WTC11 (cell line): ENCODE measurements around the gene SRCIN1. TPM values are rescaled to one million over a fixed set of nuclear protein-coding genes. Genes with fewer than 3 reads are reported as not detected.

ENCODE experiments used
- ATAC-seq: fragments of 200-7000 bp; cut with Tn5 transposase; 2 replicates; pipeline ENCODE4 v1.10.0; 2021; ENCODE audit warnings: mild to moderate bottlenecking, moderate library complexity
- CTCF ChIA-PET: fragments of 300-600 bp; sonication (Branson Sonifier 250); formaldehyde crosslinking; loops from one replicate; lab custom pipeline; 2021; ENCODE audit warnings: antibody characterized with exemption; lab: Charles Lee
- POLR2A ChIA-PET: fragments of 350-600 bp; sonication (Branson Sonifier 250); formaldehyde crosslinking; loops from one replicate; lab custom pipeline; 2021; ENCODE audit warnings: antibody characterized with exemption; lab: Charles Lee
- DNase-seq: peaks from one replicate; pipeline ENCODE4 v3.0.0; 2021; ENCODE audit warnings: low spot score
- H3K27ac Mint-ChIP-seq: 2 replicates; pipeline ENCODE4 v1.8.0; 2021; ENCODE audit warnings: mixed read lengths
- H3K27me3 Mint-ChIP-seq: 2 replicates; pipeline ENCODE4 v1.8.0; 2021; ENCODE audit warnings: low read depth, mild to moderate bottlenecking, moderate library complexity, mixed read lengths
- H3K36me3 Mint-ChIP-seq: 2 replicates; pipeline ENCODE4 v1.8.0; 2021; ENCODE audit warnings: mixed read lengths
- H3K4me1 Mint-ChIP-seq: 2 replicates; pipeline ENCODE4 v1.8.0; 2022; ENCODE audit warnings: mixed read lengths
- H3K4me3 Mint-ChIP-seq: 2 replicates; pipeline ENCODE4 v1.8.0; 2021; ENCODE audit warnings: mild to moderate bottlenecking, moderate library complexity, mixed read lengths
- H3K9me3 Mint-ChIP-seq: 2 replicates; pipeline ENCODE4 v1.8.0; 2021; ENCODE audit warnings: mixed read lengths
- AFF4 ChIP-seq: sonication (generic); formaldehyde crosslinking; IDR thresholded peaks from 2 replicates; pipeline ENCODE4 v1.8.1; 2023; ENCODE audit warnings: mild to moderate bottlenecking, missing genetic modification reagents, borderline replicate concordance
- ARID4B ChIP-seq: sonication (generic); formaldehyde crosslinking; IDR thresholded peaks from 2 replicates; pipeline ENCODE4 v1.8.0; 2023; ENCODE audit warnings: missing genetic modification reagents, mild to moderate bottlenecking, borderline replicate concordance
- CREM ChIP-seq: sonication (generic); formaldehyde crosslinking; IDR thresholded peaks from 2 replicates; pipeline ENCODE4 v1.8.1; 2022; ENCODE audit warnings: mild to moderate bottlenecking, missing genetic modification reagents, moderate library complexity
- CTCF ChIP-seq: fragments of 200-600 bp; IDR thresholded peaks from 2 replicates; pipeline ENCODE4 v1.8.0; 2022; ENCODE audit warnings: antibody characterized with exemption
- E2F4 ChIP-seq: sonication (generic); formaldehyde crosslinking; IDR thresholded peaks from 2 replicates; pipeline ENCODE4 v1.8.1; 2022; ENCODE audit warnings: low read depth, mild to moderate bottlenecking, moderate library complexity, missing genetic modification reagents, borderline replicate concordance
- GRHL2 ChIP-seq: fragments of 250-450 bp; sonication (Bioruptor Pico); IDR thresholded peaks from 2 replicates; pipeline ENCODE4 v1.8.0; 2022; ENCODE audit warnings: mild to moderate bottlenecking, moderate library complexity; ENCODE audit not compliant: insufficient replicate concordance, severe bottlenecking
- HMGXB4 ChIP-seq: sonication (generic); formaldehyde crosslinking; IDR thresholded peaks from 2 replicates; pipeline ENCODE4 v1.8.1; 2023; ENCODE audit warnings: mild to moderate bottlenecking, moderate library complexity, missing genetic modification reagents
- JAZF1 ChIP-seq: fragments of 250-450 bp; sonication (Bioruptor Pico); IDR thresholded peaks from 2 replicates; pipeline ENCODE4 v1.9.0; 2021; ENCODE audit warnings: moderate library complexity, mild to moderate bottlenecking, inconsistent platforms
- JUN ChIP-seq: sonication (generic); formaldehyde crosslinking; IDR thresholded peaks from 2 replicates; pipeline ENCODE4 v1.8.0; 2023; ENCODE audit warnings: mild to moderate bottlenecking, missing genetic modification reagents
- NR2C2 ChIP-seq: sonication (generic); formaldehyde crosslinking; IDR thresholded peaks from 2 replicates; pipeline ENCODE4 v1.8.0; 2022; ENCODE audit warnings: mild to moderate bottlenecking, missing genetic modification reagents
- NR3C1 ChIP-seq: sonication (generic); formaldehyde crosslinking; conservative IDR thresholded peaks from 2 replicates; pipeline ENCODE4 v1.8.1; 2023; ENCODE audit warnings: low read depth, mild to moderate bottlenecking, missing genetic modification reagents
- RELA ChIP-seq: sonication (generic); formaldehyde crosslinking; IDR thresholded peaks from 2 replicates; pipeline ENCODE4 v1.8.1; 2022; ENCODE audit warnings: missing genetic modification reagents, mild to moderate bottlenecking, borderline replicate concordance
- SP1 ChIP-seq: sonication (generic); formaldehyde crosslinking; conservative IDR thresholded peaks from 2 replicates; pipeline ENCODE4 v1.8.1; 2022; ENCODE audit warnings: missing genetic modification reagents
- TP53 ChIP-seq: sonication (generic); formaldehyde crosslinking; IDR thresholded peaks from 2 replicates; pipeline ENCODE4 v1.8.1; 2023; ENCODE audit warnings: mild to moderate bottlenecking, missing genetic modification reagents
- ZNF232 ChIP-seq: sonication (generic); formaldehyde crosslinking; IDR thresholded peaks from 2 replicates; pipeline ENCODE4 v1.8.0; 2022; ENCODE audit warnings: mild to moderate bottlenecking, missing genetic modification reagents
- ZNF281 ChIP-seq: sonication (generic); formaldehyde crosslinking; IDR thresholded peaks from 2 replicates; pipeline ENCODE4 v1.8.0; 2023; ENCODE audit warnings: mild to moderate bottlenecking, missing genetic modification reagents
- total RNA-seq: library from RNA; stranded (reverse); gene quantifications from 3 replicates; pipeline ENCODE4 v1.2.3, GENCODE V29; 2021

Gene SRCIN1
- total RNA-seq, 1 experiment from 2014 or later = 17.3 TPM

GRCh38 chr17:38609280-38610031, 3.7 kb upstream of the SRCIN1 start (continued):
- TF ChIP-seq CTCF (0 out of 2 replicates have a peak, but pooled peaks have one; percentile 11), TP53 (CRISPR knock-in tag) (peak; percentile 61; the same call in 1 of the 2 replicates), ZNF281 (CRISPR knock-in tag) (peak; percentile 83)

GRCh38 chr17:38608648-38609047, 2.9 kb upstream of the SRCIN1 start:
- ATAC-seq (no peak), DNase-seq (no peak)
- Mint-ChIP-seq H3K9me3 (peaks cover 13% of the 10 kb centered on the region), H3K4me1 (peaks cover 63% of the 10 kb centered on the region), H3K4me3 (peak overlapping the region; percentile 45), H3K27ac (peak overlapping the region; percentile 92), H3K27me3 (peaks cover 36% of the 10 kb centered on the region), H3K36me3 (peaks cover 14% of the 10 kb centered on the region)
- CTCF ChIA-PET = interaction anchor here (0.6 to 27.2 kb wide), 8 partner anchors 8 to 259 kb away, joined by 3 to 727 read pairs (median 7); partner anchors contain the start of gene EPOP
- POLR2A ChIA-PET = interaction anchor here (1.6 kb wide), 1 partner anchor 50 kb away, joined by 5 read pairs; no protein-coding TSS in a partner anchor
- TF ChIP-seq RELA (no peak), E2F4 (CRISPR knock-in tag) (no peak), JAZF1 (CRISPR knock-in tag) (no peak), AFF4 (CRISPR knock-in tag) (no peak), SP1 (no peak), HMGXB4 (CRISPR knock-in tag) (no peak), ZNF232 (CRISPR knock-in tag) (no peak), NR3C1 (no peak), JUN (CRISPR knock-in tag) (no peak), GRHL2 (CRISPR knock-in tag) (no peak), ARID4B (CRISPR knock-in tag) (no peak), CREM (CRISPR knock-in tag) (no peak), NR2C2 (CRISPR knock-in tag) (no peak)
